ENCODE data around the gene STX16. TPM values are rescaled to one million over a fixed set of nuclear protein-coding genes. Genes with fewer than 3 reads are reported as not detected.

STX16 gene
- total RNA-seq, 1 donor = 34.1 TPM

DNA sequence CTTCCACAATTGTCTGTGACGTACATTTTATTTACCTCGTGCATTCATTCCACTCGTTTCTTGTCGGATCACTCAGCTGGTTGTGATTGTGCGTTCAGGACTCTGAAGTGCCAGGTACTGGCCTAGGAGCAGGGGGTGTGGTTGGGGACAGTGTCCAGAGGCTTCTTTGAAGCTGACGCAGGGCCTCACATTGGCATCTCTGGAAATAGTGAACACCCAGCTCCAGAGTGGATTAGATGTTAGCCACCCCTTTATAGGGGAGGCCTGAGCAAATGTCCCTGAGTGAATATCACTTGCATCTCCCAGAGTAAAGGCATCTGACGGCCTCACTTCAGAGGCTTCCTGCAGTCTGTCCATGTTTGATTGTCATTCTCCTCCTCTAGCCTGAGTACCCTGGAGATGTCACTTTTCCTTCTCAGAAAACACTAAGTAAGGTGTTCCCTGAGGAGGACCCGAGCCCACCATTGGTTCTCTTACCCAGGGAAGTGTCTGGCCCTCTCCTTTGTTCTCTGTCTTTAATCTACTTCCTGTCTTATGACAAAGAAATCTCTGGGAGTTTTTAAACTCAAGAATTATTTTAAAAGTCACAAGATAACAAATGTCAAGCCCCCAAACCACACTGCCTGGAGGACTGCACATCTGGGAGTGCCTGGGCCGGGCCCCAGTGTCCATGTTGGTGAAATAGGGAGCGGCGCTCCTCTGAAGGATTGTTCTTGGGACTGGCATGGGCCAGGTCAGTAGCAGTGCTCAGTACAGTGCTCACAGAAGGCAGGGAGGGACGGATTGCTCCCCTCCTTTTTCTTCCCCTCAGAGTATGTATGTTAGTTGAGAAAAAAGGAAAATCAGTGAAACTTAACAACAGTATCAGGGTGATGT, 10.8 kb downstream of the STX16 start:
- TF ChIP-seq, protein P1, sequence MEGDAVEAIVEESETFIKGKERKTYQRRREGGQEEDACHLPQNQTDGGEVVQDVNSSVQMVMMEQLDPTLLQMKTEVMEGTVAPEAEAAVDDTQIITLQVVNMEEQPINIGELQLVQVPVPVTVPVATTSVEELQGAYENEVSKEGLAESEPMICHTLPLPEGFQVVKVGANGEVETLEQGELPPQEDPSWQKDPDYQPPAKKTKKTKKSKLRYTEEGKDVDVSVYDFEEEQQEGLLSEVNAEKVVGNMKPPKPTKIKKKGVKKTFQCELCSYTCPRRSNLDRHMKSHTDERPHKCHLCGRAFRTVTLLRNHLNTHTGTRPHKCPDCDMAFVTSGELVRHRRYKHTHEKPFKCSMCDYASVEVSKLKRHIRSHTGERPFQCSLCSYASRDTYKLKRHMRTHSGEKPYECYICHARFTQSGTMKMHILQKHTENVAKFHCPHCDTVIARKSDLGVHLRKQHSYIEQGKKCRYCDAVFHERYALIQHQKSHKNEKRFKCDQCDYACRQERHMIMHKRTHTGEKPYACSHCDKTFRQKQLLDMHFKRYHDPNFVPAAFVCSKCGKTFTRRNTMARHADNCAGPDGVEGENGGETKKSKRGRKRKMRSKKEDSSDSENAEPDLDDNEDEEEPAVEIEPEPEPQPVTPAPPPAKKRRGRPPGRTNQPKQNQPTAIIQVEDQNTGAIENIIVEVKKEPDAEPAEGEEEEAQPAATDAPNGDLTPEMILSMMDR (IDR thresholded peaks at IDR 0.05; ENCODE audit: insufficient read depth, low read depth, low read length) = no peak
- DNase-seq (ENCODE audit: low read depth) = no peak
- no peak overlapping the region for H3K4me3 ChIP-seq (ENCODE audit: low read depth, low read length)

DNA sequence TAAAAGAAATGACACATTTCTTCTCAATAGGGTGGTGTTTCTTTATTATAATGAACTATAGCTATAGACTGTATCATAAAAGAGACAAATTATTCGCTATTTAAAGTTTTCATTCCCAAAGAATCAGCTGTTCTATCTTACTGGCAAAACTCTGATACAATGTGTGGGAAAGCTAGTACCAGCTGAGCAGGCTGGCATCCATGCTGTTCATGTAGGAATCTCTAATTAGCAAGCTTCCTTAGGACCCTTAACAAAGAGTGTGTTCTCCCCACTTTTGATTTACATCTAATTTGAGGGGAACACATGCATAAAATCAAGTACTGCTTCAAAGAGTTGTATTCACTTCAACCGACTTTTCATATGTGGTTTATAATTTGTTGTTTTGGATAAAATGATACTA, 13.2 kb downstream of the STX16 start:
- H3K4me3 ChIP-seq (ENCODE audit: low read depth, low read length) = no peak overlapping the region

DNA sequence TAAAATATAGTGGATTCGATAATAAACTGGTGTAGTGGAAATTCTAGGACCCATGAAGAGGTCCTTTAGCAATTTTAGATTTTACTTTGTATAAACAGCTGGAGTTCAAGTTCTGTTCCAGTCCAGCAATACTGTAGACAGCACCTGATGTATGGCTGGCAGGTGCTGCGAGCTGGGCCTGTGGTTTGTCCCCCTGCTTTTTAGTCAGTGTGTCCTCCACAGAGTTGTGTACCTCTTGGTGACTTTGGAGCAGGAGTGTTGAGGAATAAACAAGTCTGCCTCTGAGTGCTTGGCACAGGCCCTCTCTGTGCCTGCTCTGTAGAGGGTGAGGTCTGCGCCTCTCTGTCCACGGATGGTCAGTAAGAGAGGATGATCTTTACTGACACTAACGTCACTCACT, 13.8 kb downstream of the STX16 start:
- no peak overlapping the region for H3K4me3 ChIP-seq (ENCODE audit: low read depth, low read length)
- TF ChIP-seq, protein P1 (IDR thresholded peaks at IDR 0.05; ENCODE audit: insufficient read depth, low read depth, low read length) = no peak
- DNase-seq (ENCODE audit: low read depth) = no peak

More for the DNA sequence above, 13.2 kb downstream of the STX16 start:
- TF ChIP-seq, protein P1 (IDR thresholded peaks at IDR 0.05; ENCODE audit: insufficient read depth, low read depth, low read length) = no peak
- no peak for DNase-seq (ENCODE audit: low read depth)

DNA sequence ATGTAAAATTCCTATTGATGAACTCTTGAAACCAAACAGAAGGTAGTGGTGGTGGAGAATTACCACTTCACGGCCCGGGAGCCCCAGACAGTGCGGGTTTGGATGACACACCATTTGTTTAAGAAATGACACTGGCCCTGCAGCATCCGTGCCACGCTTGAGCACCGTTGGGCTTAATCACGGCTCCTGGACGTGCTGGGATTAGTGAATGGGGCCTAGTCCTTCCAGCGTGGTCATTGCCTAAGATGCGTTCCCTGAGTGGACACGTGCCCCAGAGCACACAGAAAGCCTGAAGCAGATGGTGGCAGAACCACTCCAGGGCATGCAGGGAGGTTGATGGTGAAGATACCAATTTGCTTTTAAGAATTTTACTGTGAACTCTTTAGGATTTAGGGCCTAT, 14.5 kb downstream of the STX16 start:
- TF ChIP-seq, protein P1 (IDR thresholded peaks at IDR 0.05; ENCODE audit: insufficient read depth, low read depth, low read length) = no peak
- no peak for DNase-seq (ENCODE audit: low read depth)
- no peak overlapping the region for H3K4me3 ChIP-seq (ENCODE audit: low read depth, low read length)

DNA sequence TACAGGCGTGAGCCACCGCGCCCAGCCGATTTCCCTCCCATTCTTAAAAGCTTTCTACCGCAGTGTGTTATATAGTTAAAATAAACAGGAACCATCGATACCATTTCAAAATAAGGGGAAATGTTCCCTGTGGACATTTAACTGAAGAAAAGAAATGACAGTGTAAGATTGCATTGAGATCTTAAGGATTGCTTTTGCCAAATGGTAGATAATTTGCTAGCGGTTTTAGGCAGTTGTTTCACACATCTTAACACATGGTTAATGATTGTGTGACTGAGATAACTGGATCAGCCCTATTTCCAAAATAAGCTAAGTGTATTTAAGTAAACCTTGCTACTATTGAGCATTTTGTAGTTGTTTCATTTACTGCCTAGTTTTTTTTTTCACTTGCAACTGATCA, 15.6 kb downstream of the STX16 start:
- no peak for DNase-seq (ENCODE audit: low read depth)
- TF ChIP-seq, protein P1 (IDR thresholded peaks at IDR 0.05; ENCODE audit: insufficient read depth, low read depth, low read length) = no peak
- H3K4me3 ChIP-seq (ENCODE audit: low read depth, low read length) = no peak overlapping the region

DNA sequence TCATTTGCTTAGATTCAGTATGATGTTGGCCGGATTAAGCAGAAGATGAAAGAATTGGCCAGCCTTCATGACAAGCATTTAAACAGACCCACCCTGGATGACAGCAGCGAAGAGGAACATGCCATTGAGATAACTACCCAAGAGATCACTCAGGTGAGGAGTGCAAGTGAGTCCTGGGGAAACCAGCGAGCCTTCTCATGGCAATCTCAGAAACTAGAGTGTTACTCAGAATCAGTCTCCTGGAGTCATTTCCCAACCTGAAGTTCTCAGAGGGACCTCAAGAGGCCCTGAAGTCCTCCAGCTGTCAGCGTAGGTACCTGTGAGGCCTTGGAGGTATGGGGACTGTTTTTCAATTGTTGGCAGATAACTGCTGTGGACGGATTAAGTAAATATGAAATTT, 16.9 kb downstream of the STX16 start:
- DNase-seq (ENCODE audit: low read depth) = no peak
- TF ChIP-seq, protein P1 (IDR thresholded peaks at IDR 0.05; ENCODE audit: insufficient read depth, low read depth, low read length) = no peak
- H3K4me3 ChIP-seq (ENCODE audit: low read depth, low read length) = no peak overlapping the region
